DMS 273 (cell line): ENCODE results near the gene TMEM17.

Source experiments
- DNase-seq: peaks from one replicate; lab custom pipeline; 2025; ENCODE audit not compliant: unreplicated experiment; lab: John Stamatoyannopoulos, UW

The TMEM17 gene

GRCh38 chr2:62473246-62473827 lies 32.7 kb downstream of the TMEM17 start:
- no peak for DNase-seq

GRCh38 chr2:62472312-62472711 lies 33.7 kb downstream of the TMEM17 start:
- DNase-seq, result no peak

- no peak for DNase-seq
Measured at GRCh38 chr2:62471816-62472215, 34.2 kb downstream of the TMEM17 start.

GRCh38 chr2:62471404-62471803 lies 34.6 kb downstream of the TMEM17 start:
- DNase-seq, result no peak

GRCh38 chr2:62469548-62469947 lies 36.4 kb downstream of the TMEM17 start:
- DNase-seq, result no peak

- DNase-seq, result no peak
Measured at GRCh38 chr2:62469114-62469513, 36.9 kb downstream of the TMEM17 start.

- DNase-seq, result no peak
Measured at GRCh38 chr2:62467475-62468321, 38.3 kb downstream of the TMEM17 start.

- DNase-seq, result no peak
Measured at GRCh38 chr2:62467100-62467474, 38.9 kb downstream of the TMEM17 start.

- no peak for DNase-seq
Measured at GRCh38 chr2:62466503-62466854, 39.5 kb downstream of the TMEM17 start.

GRCh38 chr2:62465741-62466502 lies 40.1 kb downstream of the TMEM17 start:
- DNase-seq, result no peak

GRCh38 chr2:62465039-62465740 lies 40.8 kb downstream of the TMEM17 start:
- DNase-seq, result no peak

GRCh38 chr2:62464221-62465007 lies 41.6 kb downstream of the TMEM17 start:
- no peak for DNase-seq

- no peak for DNase-seq
Measured at GRCh38 chr2:62462211-62462610, 43.8 kb downstream of the TMEM17 start.

GRCh38 chr2:62461707-62462106 lies 44.3 kb downstream of the TMEM17 start:
- DNase-seq, result no peak

- no peak for DNase-seq
Measured at GRCh38 chr2:62461017-62461553, 44.9 kb downstream of the TMEM17 start.

GRCh38 chr2:62460175-62460574 lies 45.8 kb downstream of the TMEM17 start:
- DNase-seq, result no peak

- no peak for DNase-seq
Measured at GRCh38 chr2:62459672-62460071, 46.3 kb downstream of the TMEM17 start.

GRCh38 chr2:62459106-62459505 lies 46.9 kb downstream of the TMEM17 start:
- DNase-seq, result no peak

- peak; percentile 24 for DNase-seq
Measured at GRCh38 chr2:62458671-62459081, 47.3 kb downstream of the TMEM17 start.

- peak; percentile 27 for DNase-seq
Measured at GRCh38 chr2:62458206-62458641, 47.8 kb downstream of the TMEM17 start.
